Measurements from ENCODE around the gene RFPL2. TPM values are rescaled to one million over a fixed set of nuclear protein-coding genes. Genes with fewer than 3 reads are reported as not detected.

The RFPL2 gene
- total and polyA plus RNA-seq, 3 experiments from 2014 or later = 1.9 TPM; not detected in 2

DNA sequence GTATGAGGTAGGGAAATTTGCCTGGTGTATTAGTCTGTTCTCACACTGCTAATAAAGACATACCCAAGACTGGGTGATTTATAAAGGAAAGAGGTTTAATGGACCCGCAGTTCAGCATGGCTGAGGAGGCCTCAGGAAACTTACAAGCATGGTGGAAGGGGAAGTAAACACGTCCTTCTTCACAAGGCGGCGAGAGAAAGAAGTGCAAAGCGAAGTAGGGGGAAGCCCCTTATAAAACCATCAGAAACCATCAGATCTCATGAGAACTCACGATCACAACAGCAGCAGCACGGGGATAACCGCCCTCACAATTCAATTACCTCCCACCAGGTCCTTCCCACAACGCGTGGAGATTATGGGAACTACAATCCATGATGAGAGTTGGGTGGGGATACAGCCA, 12.0 kb upstream of the RFPL2 start:
- ChIA-PET POLR2A (no interaction called here), CTCF (no interaction called here)
- no peaks in the 10 kb centered on the region for H3K36me3 ChIP-seq (ENCODE audit: insufficient read depth, low read length)
- H3K4me1 ChIP-seq (ENCODE audit: insufficient read depth, low read length) = no peaks in the 10 kb centered on the region
- no peaks in the 10 kb centered on the region for H3K36me3 Mint-ChIP-seq
- peaks cover 0 to 26% of the 10 kb centered on the region in 2 donors for H3K27me3 Mint-ChIP-seq
- no peak overlapping the region for H3K4me3 Mint-ChIP-seq
- no peaks in the 10 kb centered on the region for H3K9me3 ChIP-seq (ENCODE audit: low read length)
- no peak for DNase-seq
- H3K4me3 ChIP-seq (ENCODE audit: low read length) = no peak overlapping the region
- H3K27ac Mint-ChIP-seq = no peak overlapping the region
- H3K4me1 Mint-ChIP-seq = no peaks in the 10 kb centered on the region
- H3K9me3 Mint-ChIP-seq = no peaks in the 10 kb centered on the region
- H3K27me3 ChIP-seq (ENCODE audit: insufficient read depth, low read length, poor library complexity, severe bottlenecking) = no peaks in the 10 kb centered on the region
- H3K27ac ChIP-seq (ENCODE audit: low read depth, low read length) = no peak overlapping the region

DNA sequence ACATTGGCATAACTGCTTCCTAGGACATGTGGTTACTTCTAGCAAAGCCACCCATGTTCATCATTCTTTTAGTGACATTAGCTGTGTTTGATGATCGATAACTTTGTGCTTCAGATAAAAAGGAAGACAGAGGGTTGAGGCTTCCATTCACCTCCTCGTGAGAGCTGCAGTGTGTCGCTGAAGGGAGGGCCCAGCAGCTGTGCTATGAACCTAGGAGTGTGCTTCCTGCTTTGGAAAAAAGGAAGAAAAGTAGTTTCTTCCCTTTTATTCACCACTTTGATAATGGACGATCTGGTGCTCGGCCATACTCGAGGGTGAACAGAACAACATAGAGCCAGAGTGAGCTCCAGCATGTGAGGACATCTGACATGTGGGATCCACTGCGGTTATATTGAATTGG, 6.1 kb upstream of the RFPL2 start:
- DNase-seq = no peak
- H3K36me3 Mint-ChIP-seq = no peaks in the 10 kb centered on the region
- Histone ChIP-seq H3K27me3 (ENCODE audit: insufficient read depth, low read length, poor library complexity, severe bottlenecking) (no peaks in the 10 kb centered on the region), H3K27ac (ENCODE audit: low read depth, low read length) (no peak overlapping the region), H3K36me3 (ENCODE audit: insufficient read depth, low read length) (no peaks in the 10 kb centered on the region), H3K4me3 (ENCODE audit: low read length) (no peak overlapping the region), H3K4me1 (ENCODE audit: insufficient read depth, low read length) (peaks cover 11% of the 10 kb centered on the region), H3K9me3 (ENCODE audit: low read length) (no peaks in the 10 kb centered on the region)
- CTCF ChIA-PET = interaction anchor here (1.0 to 1.3 kb wide), 2 partner anchors 9 to 16 kb away, joined by 3 read pairs; no protein-coding TSS in a partner anchor
- no peak overlapping the region for H3K27ac Mint-ChIP-seq
- H3K4me3 Mint-ChIP-seq = no peak overlapping the region
- peaks cover 9 to 15% (median 10%) of the 10 kb centered on the region in 3 donors for H3K4me1 Mint-ChIP-seq
- no peaks in the 10 kb centered on the region for H3K9me3 Mint-ChIP-seq
- POLR2A ChIA-PET = no interaction called here
- H3K27me3 Mint-ChIP-seq = peaks cover 2 to 20% of the 10 kb centered on the region in 2 donors

DNA sequence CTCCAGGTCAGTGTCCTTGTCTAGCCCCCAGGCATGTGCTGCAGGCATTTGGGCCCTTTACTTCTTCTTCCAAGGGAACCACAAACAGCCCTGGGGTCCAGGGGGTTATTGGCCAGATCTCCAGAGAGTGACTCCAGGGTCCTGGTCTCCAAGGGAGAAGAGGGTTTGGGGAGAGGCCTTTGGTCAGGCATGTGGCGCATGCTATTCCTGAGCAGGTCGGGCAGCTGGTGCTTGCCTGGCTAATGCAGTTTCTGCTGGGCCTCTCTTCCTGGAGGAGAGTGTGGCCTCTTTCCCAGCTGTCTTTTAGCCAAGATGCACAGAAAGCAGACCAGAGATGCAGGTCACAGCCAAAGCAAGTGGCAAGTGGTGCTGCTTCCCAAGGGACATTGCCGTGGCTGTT, 3.8 kb upstream of the RFPL2 start:
- POLR2A ChIA-PET = no interaction called here
- H3K4me1 Mint-ChIP-seq = peaks cover 20 to 32% (median 30%) of the 10 kb centered on the region in 3 donors
- peaks cover 13% of the 10 kb centered on the region for H3K4me1 ChIP-seq (ENCODE audit: insufficient read depth, low read length)

DNA sequence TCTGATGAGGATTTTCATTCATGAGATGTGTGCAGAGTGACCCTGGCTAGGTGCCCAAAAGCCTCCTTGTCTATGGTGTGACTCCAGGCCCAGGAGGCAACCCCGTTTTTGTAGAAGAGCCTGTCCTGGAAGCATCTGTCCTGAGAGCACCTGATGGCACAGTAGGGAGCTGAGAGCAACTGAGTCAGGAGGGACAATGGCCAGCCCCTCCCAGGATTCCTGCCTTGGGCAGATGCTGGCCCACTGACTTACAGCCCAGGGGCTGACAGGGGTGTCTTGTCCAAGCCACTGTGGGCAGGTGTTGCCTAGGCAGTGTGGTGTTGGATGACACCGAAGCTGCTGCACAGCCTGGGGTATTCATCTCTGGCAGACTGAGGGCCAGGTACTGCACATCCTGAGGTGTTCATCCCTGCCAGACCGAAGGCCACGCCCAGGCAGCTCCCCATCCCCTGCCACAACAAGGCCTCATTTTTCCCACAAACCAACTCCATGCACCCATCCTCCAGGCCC, 3.2 kb upstream of the RFPL2 start:
- Histone ChIP-seq H3K36me3 (ENCODE audit: insufficient read depth, low read length) (no peaks in the 10 kb centered on the region), H3K9me3 (ENCODE audit: low read length) (no peaks in the 10 kb centered on the region), H3K27ac (ENCODE audit: low read depth, low read length) (no peak overlapping the region), H3K4me1 (ENCODE audit: insufficient read depth, low read length) (peaks cover 20% of the 10 kb centered on the region), H3K27me3 (ENCODE audit: insufficient read depth, low read length, poor library complexity, severe bottlenecking) (no peaks in the 10 kb centered on the region), H3K4me3 (ENCODE audit: low read length) (no peak overlapping the region)
- H3K4me3 Mint-ChIP-seq = no peak overlapping the region
- DNase-seq = no peak
- POLR2A ChIA-PET = no interaction called here
- CTCF ChIA-PET = no interaction called here
- no peaks in the 10 kb centered on the region for H3K36me3 Mint-ChIP-seq
- H3K27me3 Mint-ChIP-seq = peaks cover 3 to 24% of the 10 kb centered on the region in 2 donors
- no peaks in the 10 kb centered on the region for H3K9me3 Mint-ChIP-seq
- H3K4me1 Mint-ChIP-seq = peaks cover 26 to 38% (median 37%) of the 10 kb centered on the region in 3 donors
- no peak overlapping the region for H3K27ac Mint-ChIP-seq

More for the DNA sequence above, 3.8 kb upstream of the RFPL2 start:
- no peak overlapping the region for H3K27ac ChIP-seq (ENCODE audit: low read depth, low read length)
- no peak for DNase-seq
- Mint-ChIP-seq H3K9me3 (no peaks in the 10 kb centered on the region), H3K27me3 (peaks cover 2 to 22% of the 10 kb centered on the region in 2 donors), H3K36me3 (no peaks in the 10 kb centered on the region), H3K27ac (no peak overlapping the region), H3K4me3 (no peak overlapping the region)
- CTCF ChIA-PET = no interaction called here
- H3K4me3 ChIP-seq (ENCODE audit: low read length) = no peak overlapping the region
- no peaks in the 10 kb centered on the region for H3K9me3 ChIP-seq (ENCODE audit: low read length)
- H3K36me3 ChIP-seq (ENCODE audit: insufficient read depth, low read length) = no peaks in the 10 kb centered on the region
- H3K27me3 ChIP-seq (ENCODE audit: insufficient read depth, low read length, poor library complexity, severe bottlenecking) = no peaks in the 10 kb centered on the region

DNA sequence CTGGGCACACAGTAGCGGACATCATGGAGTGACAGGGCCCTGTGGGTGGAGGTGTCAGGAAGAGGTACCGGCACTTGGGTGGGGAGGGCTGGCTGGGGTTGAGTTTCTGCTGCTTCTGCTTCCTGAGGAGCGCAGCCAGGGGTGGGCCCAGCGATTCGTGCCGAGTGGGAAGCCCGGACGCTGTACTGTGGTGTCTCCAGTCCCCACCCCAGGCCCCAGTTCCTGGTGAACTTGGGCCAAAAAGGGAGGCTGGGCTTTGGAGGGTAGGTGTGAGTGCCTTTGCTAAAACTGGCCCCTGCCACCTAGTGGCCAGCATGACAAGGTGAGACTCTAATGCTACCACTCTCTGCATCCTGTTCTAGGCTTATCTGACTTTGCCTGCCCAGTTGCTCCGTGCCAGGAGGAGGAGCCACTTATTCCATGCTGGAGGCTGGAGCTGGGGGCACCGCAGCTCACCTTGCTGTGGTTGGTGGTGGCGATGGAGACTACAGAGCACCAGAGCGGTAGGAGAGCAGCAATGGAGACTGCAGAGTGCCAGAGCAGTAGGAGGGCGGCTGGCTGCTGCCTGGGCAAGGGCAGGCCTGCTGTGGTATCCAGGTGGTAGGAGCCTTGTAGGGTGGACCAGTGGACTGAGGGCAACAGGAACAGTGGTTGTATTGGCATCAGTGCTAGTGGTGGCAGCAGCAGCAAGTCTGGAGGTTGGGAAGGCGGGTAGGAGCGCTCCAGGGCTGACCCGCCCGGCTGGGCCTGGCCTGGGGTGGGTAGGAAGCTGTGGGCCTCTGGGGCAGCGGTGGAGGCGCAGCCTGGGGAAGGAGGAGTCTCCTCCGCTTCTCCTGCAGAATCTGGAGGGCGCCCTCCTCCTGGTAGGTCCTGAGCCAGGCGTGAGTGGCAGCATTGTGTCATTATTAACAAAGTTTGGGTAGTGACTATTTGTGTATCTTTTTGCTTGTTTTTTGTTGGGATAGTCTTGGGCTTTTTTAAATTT, 2.2 kb upstream of the RFPL2 start:
- ChIA-PET POLR2A (no interaction called here), CTCF (no interaction called here)
- peak in 3 of 5 donors; percentile 25 to 28 (median 26) for DNase-seq
- Mint-ChIP-seq H3K36me3 (no peaks in the 10 kb centered on the region), H3K27ac (peak overlapping the region in 3 of 8 donors; percentile 71 to 90 (median 85)), H3K4me1 (peaks cover 33 to 46% (median 44%) of the 10 kb centered on the region in 3 donors), H3K27me3 (peaks cover 4 to 16% of the 10 kb centered on the region in 2 donors), H3K4me3 (peak overlapping the region in 5 of 7 donors; percentile 49 to 91 (median 65)), H3K9me3 (no peaks in the 10 kb centered on the region)
- peaks cover 28% of the 10 kb centered on the region for H3K4me1 ChIP-seq (ENCODE audit: insufficient read depth, low read length)
- no peak overlapping the region for H3K4me3 ChIP-seq (ENCODE audit: low read length)
- H3K27ac ChIP-seq (ENCODE audit: low read depth, low read length) = no peak overlapping the region
- no peaks in the 10 kb centered on the region for H3K36me3 ChIP-seq (ENCODE audit: insufficient read depth, low read length)
- H3K9me3 ChIP-seq (ENCODE audit: low read length) = no peaks in the 10 kb centered on the region
- no peaks in the 10 kb centered on the region for H3K27me3 ChIP-seq (ENCODE audit: insufficient read depth, low read length, poor library complexity, severe bottlenecking)

DNA sequence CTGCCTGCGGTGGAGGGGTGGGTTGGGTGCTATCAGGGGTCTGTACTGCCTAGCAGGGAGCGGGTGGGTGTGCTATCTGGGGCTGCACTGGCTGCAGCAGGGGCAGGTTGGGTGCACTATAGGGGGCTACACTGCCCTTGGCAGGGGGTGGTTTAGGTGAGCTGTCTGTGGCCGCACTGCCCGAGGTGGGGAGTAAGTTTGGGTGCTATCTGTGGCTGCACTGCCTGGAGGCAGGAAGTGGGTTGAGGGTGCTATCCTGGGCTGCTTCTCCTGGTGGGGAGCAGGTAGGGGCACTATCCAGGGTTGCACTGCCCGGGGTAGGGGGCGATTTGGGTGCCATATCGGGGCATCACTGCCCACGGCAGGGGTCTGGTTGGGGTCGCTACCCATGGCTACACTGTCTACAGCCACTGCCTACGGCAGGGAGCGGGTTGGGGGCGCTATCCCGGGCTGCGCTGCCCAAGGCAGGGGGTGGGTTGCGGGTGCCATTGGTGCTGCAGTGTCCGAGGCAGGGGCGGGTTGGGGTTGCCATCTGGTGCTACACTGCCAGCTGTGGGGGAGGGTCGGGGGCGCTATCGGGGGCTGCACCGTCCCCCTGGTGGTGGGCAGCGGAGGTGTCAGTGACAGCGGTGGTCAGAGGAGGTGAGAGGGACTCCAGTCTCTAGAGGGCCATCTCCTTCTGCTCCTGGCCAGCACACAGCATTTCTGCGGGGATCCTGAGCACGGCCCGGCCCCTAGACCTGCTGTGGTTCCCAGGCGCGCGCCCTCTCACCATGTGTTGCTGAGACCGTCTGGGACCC, 1.3 kb upstream of the RFPL2 start:
- Histone ChIP-seq H3K27ac (ENCODE audit: low read depth, low read length) (no peak overlapping the region), H3K36me3 (ENCODE audit: insufficient read depth, low read length) (no peaks in the 10 kb centered on the region), H3K9me3 (ENCODE audit: low read length) (no peaks in the 10 kb centered on the region), H3K4me1 (ENCODE audit: insufficient read depth, low read length) (peaks cover 37% of the 10 kb centered on the region), H3K4me3 (ENCODE audit: low read length) (no peak overlapping the region), H3K27me3 (ENCODE audit: insufficient read depth, low read length, poor library complexity, severe bottlenecking) (no peaks in the 10 kb centered on the region)
- POLR2A ChIA-PET = no interaction called here
- Mint-ChIP-seq H3K4me1 (peaks cover 41 to 54% (median 50%) of the 10 kb centered on the region in 3 donors), H3K27me3 (peaks cover 2 to 16% of the 10 kb centered on the region in 2 donors), H3K4me3 (peak overlapping the region in 5 of 7 donors; percentile 50 to 91 (median 74)), H3K27ac (peak overlapping the region in 2 of 8 donors; percentile 71 to 85), H3K9me3 (no peaks in the 10 kb centered on the region), H3K36me3 (no peaks in the 10 kb centered on the region)
- DNase-seq = peak in 1 of 5 donors; percentile 33
- CTCF ChIA-PET = no interaction called here

DNA sequence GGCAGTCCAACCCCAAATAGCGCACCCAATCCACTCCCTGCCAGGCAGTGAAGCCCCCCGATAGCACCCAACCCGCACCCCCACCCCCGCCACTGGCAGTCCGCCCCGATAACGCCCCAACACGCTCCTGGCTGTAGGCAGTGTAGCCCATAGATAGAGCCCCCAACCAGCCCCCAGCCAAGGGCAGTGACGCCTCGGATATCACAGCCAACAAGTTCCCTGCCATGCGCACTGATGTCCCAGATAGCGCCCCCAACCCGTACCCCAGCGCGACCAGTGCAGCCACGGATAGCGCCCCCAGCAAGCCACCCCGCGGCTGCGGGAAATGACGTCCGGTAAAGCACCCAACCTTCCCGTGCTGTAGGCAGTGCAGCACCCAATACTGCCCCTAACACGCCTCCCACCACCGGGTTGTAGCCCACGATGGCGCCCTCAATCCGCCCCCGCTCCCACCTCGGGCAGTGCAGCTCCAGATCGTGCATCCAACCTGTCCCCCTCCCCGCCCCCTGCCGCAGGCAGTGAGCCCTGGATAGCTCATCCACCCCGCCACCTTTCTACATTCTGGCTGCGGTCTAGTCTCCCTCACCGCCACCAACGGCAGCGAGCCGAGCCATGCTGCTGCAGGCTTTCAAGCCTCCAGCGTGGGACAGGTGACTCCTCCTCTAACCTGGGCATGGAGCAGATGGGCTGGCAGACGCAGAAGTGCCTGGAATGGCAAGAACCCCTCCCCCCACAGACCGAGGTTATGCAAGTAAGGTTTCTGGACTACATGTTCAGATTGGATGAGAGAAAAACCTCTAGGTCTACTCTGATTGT, 625 bp downstream of the RFPL2 start:
- ChIA-PET CTCF (no interaction called here), POLR2A (no interaction called here)
- peaks cover 2 to 16% of the 10 kb centered on the region in 2 donors for H3K27me3 Mint-ChIP-seq
- H3K9me3 Mint-ChIP-seq = no peaks in the 10 kb centered on the region
- H3K4me1 Mint-ChIP-seq = peaks cover 51 to 60% (median 60%) of the 10 kb centered on the region in 3 donors
- Histone ChIP-seq H3K9me3 (ENCODE audit: low read length) (no peaks in the 10 kb centered on the region), H3K4me3 (ENCODE audit: low read length) (peak overlapping the region; percentile 44), H3K27ac (ENCODE audit: low read depth, low read length) (no peak overlapping the region), H3K27me3 (ENCODE audit: insufficient read depth, low read length, poor library complexity, severe bottlenecking) (no peaks in the 10 kb centered on the region), H3K4me1 (ENCODE audit: insufficient read depth, low read length) (peaks cover 49% of the 10 kb centered on the region), H3K36me3 (ENCODE audit: insufficient read depth, low read length) (no peaks in the 10 kb centered on the region)
- H3K36me3 Mint-ChIP-seq = no peaks in the 10 kb centered on the region
- peak in 3 of 5 donors; percentile 36 to 67 (median 41) for DNase-seq
- peak overlapping the region; percentile 75 to 91 (median 85) for H3K4me3 Mint-ChIP-seq
- H3K27ac Mint-ChIP-seq = peak overlapping the region in 7 of 8 donors; percentile 6 to 91 (median 81)

Measured in CD8-positive, alpha-beta memory T cell (primary cell).